SK-N-SH (cell line): ENCODE measurements around the gene WDFY2. TPM values are rescaled to one million over a fixed set of nuclear protein-coding genes. Genes with fewer than 3 reads are reported as not detected.
A peak's percentile ranks its signal among the peaks of the same experiment; 100 is the strongest.

ENCODE experiments used
- CTCF ChIA-PET: fragments of 300-600, 350-600 bp; formaldehyde crosslinking; extraction: SDS; loops from one replicate; lab custom pipeline; 2021; lab: Yijun Ruan, JAX
- POLR2A ChIA-PET: fragments of 350-600 bp; sonication (Branson Sonifier 250); formaldehyde crosslinking; extraction: SDS; loops from one replicate; lab custom pipeline; 2020; ENCODE audit warnings: antibody characterized with exemption, inconsistent platforms; lab: Yijun Ruan, JAX
- DNase-seq: peaks from one replicate; pipeline ENCODE4 v3.0.0; 2012
- H2AFZ ChIP-seq: fragments of 200-600 bp; sonication (generic); 2 replicates; pipeline ENCODE4 v1.8.1; 2016; ENCODE audit warnings: antibody characterized with exemption, mild to moderate bottlenecking, low read depth
- H3F3A ChIP-seq: fragments of 200-600 bp; sonication (generic); replicated peaks from 2 replicates; pipeline ENCODE3; 2016; ENCODE audit warnings: antibody characterized with exemption, mild to moderate bottlenecking; ENCODE audit not compliant: insufficient read depth
- H3K27ac ChIP-seq, 2 experiments: fragments of 200-500 bp in 1 of 2; fragments of 200-600 bp in 1 of 2; sonication (Bioruptor generic) in 1 of 2; sonication (generic), shearing (Covaris generic) in 1 of 2; 2 replicates each; pipeline versions ENCODE4 v1.5.1 to v1.6.1; 2014 to 2016; ENCODE audit warnings: low read depth in 2 of 2, inconsistent platforms in 1 of 2, low read length in 1 of 2, mild to moderate bottlenecking in 1 of 2, mixed read lengths in 1 of 2
- H3K27me3 ChIP-seq: fragments of 200-600 bp; sonication (generic), shearing (Covaris generic); 2 replicates; pipeline ENCODE4 v1.6.1; 2016; ENCODE audit warnings: mixed run types; ENCODE audit not compliant: insufficient read depth
- H3K36me3 ChIP-seq, 2 experiments: fragments of 200-500 bp in 1 of 2; fragments of 200-600 bp in 1 of 2; sonication (Bioruptor generic) in 1 of 2; sonication (generic) in 1 of 2; replicated peaks in 1 of 2; 2 replicates each; pipeline versions ENCODE3 to v1.5.1; 2014 to 2016; ENCODE audit warnings: low read length in 1 of 2, mild to moderate bottlenecking in 1 of 2; ENCODE audit not compliant: insufficient read depth in 2 of 2, control insufficient read depth in 1 of 2
- H3K4me1 ChIP-seq, 2 experiments: fragments of 200-500 bp in 1 of 2; fragments of 200-600 bp in 1 of 2; sonication (Bioruptor generic) in 1 of 2; sonication (generic), shearing (Covaris generic) in 1 of 2; 2 replicates each; pipeline versions ENCODE4 v1.5.1 to v1.6.1; 2014 to 2016; ENCODE audit warnings: low read depth in 1 of 2, low read length in 1 of 2, mixed run types in 1 of 2; ENCODE audit not compliant: insufficient read depth in 2 of 2, control insufficient read depth in 1 of 2
- H3K4me2 ChIP-seq: fragments of 200-600 bp; sonication (generic), shearing (Covaris generic); 2 replicates; pipeline ENCODE4 v1.6.1; 2017; ENCODE audit warnings: mixed run types
- H3K4me3 ChIP-seq, 2 experiments: fragments of 200-500 bp in 1 of 2; fragments of 200-600 bp in 1 of 2; sonication (Bioruptor generic) in 1 of 2; sonication (generic), shearing (Covaris generic) in 1 of 2; 2 replicates each; pipeline versions ENCODE4 v1.5.1 to v1.8.1; 2014 to 2016; ENCODE audit warnings: low read depth in 2 of 2, inconsistent platforms in 1 of 2, low read length in 1 of 2, mild to moderate bottlenecking in 1 of 2, mixed read lengths in 1 of 2, moderate library complexity in 1 of 2
- H3K79me2 ChIP-seq: fragments of 200-600 bp; sonication (generic); 2 replicates; pipeline ENCODE4 v1.8.1; 2017; ENCODE audit warnings: mild to moderate bottlenecking; ENCODE audit not compliant: insufficient read depth
- H3K9ac ChIP-seq: fragments of 200-600 bp; sonication (generic); 2 replicates; pipeline ENCODE4 v1.6.1; 2017; ENCODE audit warnings: mixed run types
- H3K9me2 ChIP-seq: fragments of 200-600 bp; sonication (generic); 2 replicates; pipeline ENCODE4 v1.6.1; 2017; ENCODE audit warnings: mixed run types
- H3K9me3 ChIP-seq: fragments of 200-600 bp; sonication (generic); 2 replicates; pipeline ENCODE4 v1.6.1; 2017; ENCODE audit warnings: mixed run types, mild to moderate bottlenecking, moderate library complexity
- H4K20me1 ChIP-seq: fragments of 200-600 bp; sonication (generic); 2 replicates; pipeline ENCODE4 v1.6.1; 2017; ENCODE audit warnings: mild to moderate bottlenecking, mixed run types; ENCODE audit not compliant: insufficient read depth
- CHD2 ChIP-seq: fragments of 150-350 bp; IDR thresholded peaks from 2 replicates; pipeline ENCODE4 v1.6.1; 2018; ENCODE audit warnings: low read length; ENCODE audit not compliant: partially characterized antibody
- CTCF ChIP-seq: fragments of 200-600 bp; sonication (generic); IDR thresholded peaks from 2 replicates; pipeline ENCODE4 v1.6.1; 2017; ENCODE audit warnings: antibody characterized with exemption, mild to moderate bottlenecking, moderate library complexity
- ELF1 ChIP-seq: IDR thresholded peaks from 2 replicates; pipeline ENCODE4 v1.4.0; 2012
- FOSL2 ChIP-seq: IDR thresholded peaks from 2 replicates; pipeline ENCODE4 v1.4.0; 2012; ENCODE audit warnings: low read depth, mild to moderate bottlenecking, moderate library complexity, borderline replicate concordance
- FOXJ3 ChIP-seq: sonication (generic); formaldehyde crosslinking; IDR thresholded peaks from 2 replicates; pipeline ENCODE4 v1.5.1; 2020; ENCODE audit warnings: mild to moderate bottlenecking, missing genetic modification reagents
- FOXM1 ChIP-seq: IDR thresholded peaks from 2 replicates; pipeline ENCODE4 v1.4.0; 2012; ENCODE audit warnings: low read depth, mild to moderate bottlenecking
- GABPA ChIP-seq: IDR thresholded peaks from 2 replicates; pipeline ENCODE4 v1.4.0; 2012; ENCODE audit warnings: low read depth, mild to moderate bottlenecking
- GATA2 ChIP-seq: sonication (generic); formaldehyde crosslinking; IDR thresholded peaks from 2 replicates; pipeline ENCODE4 v1.5.0; 2020; ENCODE audit warnings: mild to moderate bottlenecking, missing genetic modification reagents
- JUND ChIP-seq: IDR thresholded peaks from 2 replicates; pipeline ENCODE4 v1.4.0; 2012
- MAX ChIP-seq: IDR thresholded peaks from 2 replicates; pipeline ENCODE4 v1.4.0; 2012; ENCODE audit warnings: low read depth
- NFIC ChIP-seq: IDR thresholded peaks from 2 replicates; pipeline ENCODE4 v1.4.0; 2012; ENCODE audit warnings: borderline replicate concordance
- PBX3 ChIP-seq: IDR thresholded peaks from 2 replicates; pipeline ENCODE4; 2012
- RCOR1 ChIP-seq: fragments of 150-350 bp; IDR thresholded peaks from 2 replicates; pipeline ENCODE4 v1.6.1; 2017; ENCODE audit warnings: antibody characterized with exemption, low read length
- REST ChIP-seq: IDR thresholded peaks from 2 replicates; pipeline ENCODE4 v1.6.1; 2012; ENCODE audit warnings: mild to moderate bottlenecking, low read depth, low read length, moderate library complexity
- SIN3A ChIP-seq: IDR thresholded peaks from 2 replicates; pipeline ENCODE4 v1.6.1; 2012; ENCODE audit warnings: low read depth, mild to moderate bottlenecking, low read length, moderate library complexity, borderline replicate concordance
- SMC3 ChIP-seq: IDR thresholded peaks from 2 replicates; pipeline ENCODE4 v1.6.1; 2012; ENCODE audit warnings: low read depth, low read length, improper control_type of control experiment
- TAF1 ChIP-seq: IDR thresholded peaks from 2 replicates; pipeline ENCODE4 v1.6.1; 2012; ENCODE audit warnings: low read depth, mild to moderate bottlenecking, low read length, moderate library complexity, borderline replicate concordance
- TCF12 ChIP-seq: IDR thresholded peaks from 2 replicates; pipeline ENCODE4 v1.4.0; 2012
- USF2 ChIP-seq: fragments of 150-350 bp; IDR thresholded peaks from 2 replicates; pipeline ENCODE4 v1.6.1; 2017; ENCODE audit warnings: antibody characterized with exemption, low read length, low read depth, borderline replicate concordance
- YY1 ChIP-seq: IDR thresholded peaks from 2 replicates; pipeline ENCODE4 v1.4.0; 2012; ENCODE audit warnings: low read depth, mild to moderate bottlenecking
- WGBS: methylation state at CpG from one replicate; pipeline ENCODE4 v1.1.6; 2017; ENCODE audit warnings: low lambda C conversion rate; 5-methylcytosine and 5-hydroxymethylcytosine counted together
- polyA plus RNA-seq, 3 experiments: library from polyadenylated mRNA; depleted of rRNA; stranded (reverse); fragments of >200 nt; gene quantifications; 2 replicates each; pipeline ENCODE4 v1.2.3, GENCODE V29; 2012

The WDFY2 gene
- polyA plus RNA-seq, 1 of the 3 experiments (the other 2 are of a cell fraction) = 4.1 TPM

GRCh38 chr13:51707461-51707860, 123.2 kb downstream of the WDFY2 start:
- Histone ChIP-seq H3K4me1 (no peaks in the 10 kb centered on the region), H3F3A (peaks cover 7% of the 10 kb centered on the region), H4K20me1 (no peaks in the 10 kb centered on the region), H3K27me3 (no peaks in the 10 kb centered on the region), H3K36me3 (peaks cover 10 to 23% of the 10 kb centered on the region in 2 experiments), H3K79me2 (no peaks in the 10 kb centered on the region), H3K4me2 (no peak overlapping the region), H3K9ac (no peak overlapping the region), H2AFZ (no peak overlapping the region), H3K9me3 (no peaks in the 10 kb centered on the region), H3K27ac (no peak overlapping the region), H3K4me3 (no peak overlapping the region), H3K9me2 (no peaks in the 10 kb centered on the region)
- ChIA-PET POLR2A (no interaction called here), CTCF (no interaction called here)
- no peak for TF ChIP-seq JUND
- TF ChIP-seq FOXJ3 (CRISPR knock-in tag) = no peak
- no peak for TF ChIP-seq SIN3A
- no peak for TF ChIP-seq TAF1
- TF ChIP-seq SMC3 = no peak
- no peak for TF ChIP-seq GATA2
- TF ChIP-seq RCOR1 = no peak
- no peak for TF ChIP-seq REST
- TF ChIP-seq MAX = no peak
- TF ChIP-seq FOSL2 = no peak
- TF ChIP-seq CHD2 = no peak
- TF ChIP-seq NFIC = no peak
- DNase-seq = no peak

GRCh38 chr13:51713807-51714206, 129.5 kb downstream of the WDFY2 start:
- no peak overlapping the region for H2AFZ ChIP-seq
- H4K20me1 ChIP-seq = no peaks in the 10 kb centered on the region
- H3K27ac ChIP-seq = peak overlapping the region in 1 of 2 experiments; percentile 41; a peak in 1 of 4 replicates
- peaks cover 27% of the 10 kb centered on the region for H3F3A ChIP-seq
- no peak overlapping the region for H3K4me2 ChIP-seq
- no peaks in the 10 kb centered on the region for H3K27me3 ChIP-seq
- POLR2A ChIA-PET = no interaction called here
- WGBS = 89% methylated on average over 1 of the region's 1 CpG
- H3K36me3 ChIP-seq = no peaks in the 10 kb centered on the region
- no peaks in the 10 kb centered on the region for H3K9me3 ChIP-seq
- no peak for DNase-seq
- H3K4me1 ChIP-seq = no peaks in the 10 kb centered on the region; a peak in 1 of 4 replicates
- H3K4me3 ChIP-seq = no peak overlapping the region
- no peaks in the 10 kb centered on the region for H3K9me2 ChIP-seq
- TF ChIP-seq PBX3 (no peak), FOXM1 (no peak), TCF12 (no peak), MAX (no peak), YY1 (no peak), CTCF (no peak), FOSL2 (no peak), GABPA (no peak), ELF1 (no peak), TAF1 (no peak), USF2 (no peak), CHD2 (no peak)
- TF ChIP-seq, all 33 proteins: peak for 0
- H3K9ac ChIP-seq = no peak overlapping the region
- CTCF ChIA-PET = no interaction called here
- H3K79me2 ChIP-seq = no peaks in the 10 kb centered on the region
